GM18502 (cell line): ENCODE results near the gene HSF4.
A peak's percentile ranks its signal among the peaks of the same experiment; 100 is the strongest.

Source experiments
- ATAC-seq: cut with Tn5 transposase; IDR thresholded peaks from one replicate; pipeline ENCODE4 v1.9.1; 2021; ENCODE audit warnings: mild to moderate bottlenecking; ENCODE audit not compliant: unreplicated experiment, poor library complexity

Gene HSF4

GRCh38 chr16:67165121-67166078, 855 bp downstream of the HSF4 start:
- ATAC-seq: no peak

GRCh38 chr16:67166110-67166547, 1.6 kb downstream of the HSF4 start:
- no peak for ATAC-seq

- no peak for ATAC-seq
These were observed 2.1 kb downstream of the HSF4 start for GRCh38 chr16:67166598-67167168.

- ATAC-seq: no peak
These were observed 3.0 kb downstream of the HSF4 start for GRCh38 chr16:67167588-67167987.

GRCh38 chr16:67169011-67169451, 4.5 kb downstream of the HSF4 start:
- ATAC-seq: no peak

GRCh38 chr16:67169642-67170167, 5.2 kb downstream of the HSF4 start:
- no peak for ATAC-seq

GRCh38 chr16:67170168-67170948, 5.8 kb downstream of the HSF4 start, which contains the start of gene NOL3:
Gene NOL3 (plus strand): TSS chr16:67170538.
- peak; percentile 51 for ATAC-seq

- ATAC-seq: peak; percentile 26
These were observed 6.6 kb downstream of the HSF4 start for GRCh38 chr16:67170949-67171649.

- ATAC-seq: no peak
These were observed 8.8 kb downstream of the HSF4 start for GRCh38 chr16:67173323-67173722.

- peak; percentile 38 for ATAC-seq
These were observed 9.5 kb downstream of the HSF4 start for GRCh38 chr16:67173808-67174705.

GRCh38 chr16:67174706-67175231, 10.2 kb downstream of the HSF4 start:
- ATAC-seq: no peak

GRCh38 chr16:67176662-67177061, 12.1 kb downstream of the HSF4 start:
- no peak for ATAC-seq

- no peak for ATAC-seq
These were observed 13.5 kb downstream of the HSF4 start for GRCh38 chr16:67177743-67178699.

GRCh38 chr16:67179421-67180080, 15.0 kb downstream of the HSF4 start:
- no peak for ATAC-seq

GRCh38 chr16:67180166-67180565, 15.6 kb downstream of the HSF4 start:
- ATAC-seq: no peak

- ATAC-seq: no peak
These were observed 16.8 kb downstream of the HSF4 start for GRCh38 chr16:67181346-67181745.

- no peak for ATAC-seq
These were observed 17.7 kb downstream of the HSF4 start for GRCh38 chr16:67182288-67182687.
